ENCODE data around the gene PTH2. TPM values are rescaled to one million over a fixed set of nuclear protein-coding genes. Genes with fewer than 3 reads are reported as not detected.
A peak's percentile ranks its signal among the peaks of the same experiment; 100 is the strongest.

Gene PTH2
- polyA plus RNA-seq, 1 donor (not counting 4 experiments of a cell fraction or from before 2014, with no cell fraction given), result not detected

DNA sequence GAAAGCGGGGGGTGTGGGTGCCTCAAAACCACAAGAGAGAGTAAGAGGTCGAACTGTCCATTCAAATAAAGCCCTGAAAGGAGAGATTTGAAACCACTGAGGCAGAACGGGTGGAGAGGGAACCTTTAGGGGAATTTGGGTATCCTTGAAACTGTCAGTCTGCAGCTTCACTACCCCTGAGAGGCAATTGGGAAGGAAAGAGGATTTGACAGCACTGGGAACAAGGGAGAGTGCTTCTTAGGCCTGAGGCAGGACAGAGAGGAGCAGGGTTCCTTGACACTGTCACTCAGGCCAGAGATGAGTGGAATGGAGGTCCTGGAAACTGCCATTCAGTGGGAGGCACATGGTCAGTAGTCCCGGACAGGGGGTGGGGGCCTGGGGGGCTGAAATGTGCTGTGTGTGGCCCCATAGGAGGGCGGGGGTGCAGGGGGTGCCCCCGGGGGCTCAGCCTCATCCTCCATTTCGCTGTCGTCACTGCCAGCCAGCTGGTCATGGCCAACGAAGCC, 7.0 kb upstream of the PTH2 start:
- H3K4me1 ChIP-seq (ENCODE audit: control insufficient read depth, extremely low read depth, insufficient read depth, low read length), result peaks cover 7% of the 10 kb centered on the region
- H3K9me1 ChIP-seq (ENCODE audit: control insufficient read depth, extremely low read depth, insufficient read depth, low read length), result no peaks in the 10 kb centered on the region
- H4K20me1 ChIP-seq (ENCODE audit: control insufficient read depth, extremely low read depth, insufficient read depth, low read length), result no peaks in the 10 kb centered on the region
- H3K9ac ChIP-seq (ENCODE audit: control insufficient read depth, extremely low read depth, insufficient read depth, low read length), result no peak overlapping the region
- FAIRE-seq, result no peak
- peaks cover 92% of the 10 kb centered on the region for H3K27me3 ChIP-seq (ENCODE audit: control insufficient read depth, extremely low read depth, insufficient read depth, low read length)
- dilution Hi-C loops (cut with MboI; ENCODE audit: extremely low pct_ligation_motif_present, low sequenced_read_pairs), result no loop called here
- no peak overlapping the region for H3K4me2 ChIP-seq (ENCODE audit: control insufficient read depth, extremely low read depth, insufficient read depth, low read depth, low read length)
- H3K79me2 ChIP-seq (ENCODE audit: control insufficient read depth, insufficient read depth, low read length), result no peaks in the 10 kb centered on the region
- H2AFZ ChIP-seq (ENCODE audit: control insufficient read depth, low read length), result no peak overlapping the region
- no peaks in the 10 kb centered on the region for H3K36me3 ChIP-seq (ENCODE audit: control insufficient read depth in 2 of 2, extremely low read depth in 1 of 2, insufficient read depth in 2 of 2, low read length in 2 of 2)
- no peak overlapping the region for H3K4me3 ChIP-seq (ENCODE audit: control insufficient read depth in 2 of 3, extremely low read depth in 1 of 3, insufficient read depth in 2 of 3, low read depth in 1 of 3, low read length in 3 of 3)
- no peak overlapping the region for H3K27ac ChIP-seq (ENCODE audit: control insufficient read depth, insufficient read depth, low read length)
- no peaks in the 10 kb centered on the region for H3K9me3 ChIP-seq (ENCODE audit: control insufficient read depth, low read depth, low read length)
- no peak for TF ChIP-seq EZH2 (IDR thresholded peaks at IDR 0.05; ENCODE audit: low read length)
- TF ChIP-seq, protein P1, sequence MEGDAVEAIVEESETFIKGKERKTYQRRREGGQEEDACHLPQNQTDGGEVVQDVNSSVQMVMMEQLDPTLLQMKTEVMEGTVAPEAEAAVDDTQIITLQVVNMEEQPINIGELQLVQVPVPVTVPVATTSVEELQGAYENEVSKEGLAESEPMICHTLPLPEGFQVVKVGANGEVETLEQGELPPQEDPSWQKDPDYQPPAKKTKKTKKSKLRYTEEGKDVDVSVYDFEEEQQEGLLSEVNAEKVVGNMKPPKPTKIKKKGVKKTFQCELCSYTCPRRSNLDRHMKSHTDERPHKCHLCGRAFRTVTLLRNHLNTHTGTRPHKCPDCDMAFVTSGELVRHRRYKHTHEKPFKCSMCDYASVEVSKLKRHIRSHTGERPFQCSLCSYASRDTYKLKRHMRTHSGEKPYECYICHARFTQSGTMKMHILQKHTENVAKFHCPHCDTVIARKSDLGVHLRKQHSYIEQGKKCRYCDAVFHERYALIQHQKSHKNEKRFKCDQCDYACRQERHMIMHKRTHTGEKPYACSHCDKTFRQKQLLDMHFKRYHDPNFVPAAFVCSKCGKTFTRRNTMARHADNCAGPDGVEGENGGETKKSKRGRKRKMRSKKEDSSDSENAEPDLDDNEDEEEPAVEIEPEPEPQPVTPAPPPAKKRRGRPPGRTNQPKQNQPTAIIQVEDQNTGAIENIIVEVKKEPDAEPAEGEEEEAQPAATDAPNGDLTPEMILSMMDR (optimal IDR thresholded peaks at IDR 0.05 in 1 of 3, IDR thresholded peaks at IDR 0.05 in 1 of 3, conservative IDR thresholded peaks at IDR 0.05 in 1 of 3; ENCODE audit: extremely low read depth in 1 of 3, insufficient read depth in 2 of 3, low read length in 3 of 3), result no peak
- DNase-seq (ENCODE audit: low read depth, low spot score), result no peak

DNA sequence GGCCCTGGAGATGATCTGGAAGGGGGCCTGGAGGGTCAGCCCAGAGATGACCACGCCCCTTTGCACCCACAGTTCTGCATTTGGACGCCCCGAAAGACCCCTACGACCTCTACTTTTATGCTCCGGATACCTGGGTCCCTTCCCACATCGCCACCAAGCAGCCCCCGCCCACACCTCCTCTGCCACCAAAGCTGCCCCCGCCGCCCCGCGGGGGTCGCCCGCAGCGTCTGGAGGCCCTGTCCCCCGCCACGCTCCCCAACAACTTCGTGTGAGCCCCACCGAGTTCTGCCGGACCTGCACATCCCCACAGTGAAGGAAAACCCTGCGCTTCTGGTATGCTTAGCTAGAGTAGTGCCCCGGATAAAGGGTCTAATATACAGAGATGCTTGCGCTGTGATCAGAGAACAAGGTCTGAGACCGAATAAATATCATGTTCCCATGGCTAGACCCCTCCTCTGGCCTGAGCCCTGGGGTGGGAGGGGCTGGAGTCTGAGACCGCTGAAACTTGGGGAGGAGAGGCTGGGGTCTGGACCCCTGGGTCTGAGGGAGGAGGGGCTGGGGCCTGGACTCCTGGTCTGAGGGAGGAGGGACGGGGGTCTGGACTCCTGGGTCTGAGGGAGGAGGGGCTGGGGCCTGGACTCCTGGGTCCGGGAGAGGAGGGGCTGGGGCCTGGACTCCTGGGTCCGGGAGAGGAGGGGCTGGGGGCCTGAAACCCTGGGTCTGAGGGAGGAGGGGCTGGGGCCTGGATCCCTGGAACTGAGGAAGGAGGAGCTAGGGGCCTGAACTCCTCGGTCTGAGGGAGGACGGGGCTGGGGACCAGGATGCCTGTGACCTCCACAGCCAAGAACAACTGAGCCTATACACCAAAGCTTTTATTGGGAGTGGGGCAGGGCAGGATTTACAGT, 5.6 kb upstream of the PTH2 start:
- Histone ChIP-seq H3K9me1 (ENCODE audit: control insufficient read depth, extremely low read depth, insufficient read depth, low read length) (no peaks in the 10 kb centered on the region), H3K27ac (ENCODE audit: control insufficient read depth, insufficient read depth, low read length) (no peak overlapping the region), H3K27me3 (ENCODE audit: control insufficient read depth, extremely low read depth, insufficient read depth, low read length) (peaks cover 92% of the 10 kb centered on the region), H3K36me3 (ENCODE audit: control insufficient read depth in 2 of 2, extremely low read depth in 1 of 2, insufficient read depth in 2 of 2, low read length in 2 of 2) (no peaks in the 10 kb centered on the region), H2AFZ (ENCODE audit: control insufficient read depth, low read length) (no peak overlapping the region), H3K9me3 (ENCODE audit: control insufficient read depth, low read depth, low read length) (no peaks in the 10 kb centered on the region), H3K4me2 (ENCODE audit: control insufficient read depth, extremely low read depth, insufficient read depth, low read depth, low read length) (peak overlapping the region; percentile 83), H4K20me1 (ENCODE audit: control insufficient read depth, extremely low read depth, insufficient read depth, low read length) (no peaks in the 10 kb centered on the region), H3K4me1 (ENCODE audit: control insufficient read depth, extremely low read depth, insufficient read depth, low read length) (peaks cover 7% of the 10 kb centered on the region), H3K9ac (ENCODE audit: control insufficient read depth, extremely low read depth, insufficient read depth, low read length) (no peak overlapping the region), H3K79me2 (ENCODE audit: control insufficient read depth, insufficient read depth, low read length) (no peaks in the 10 kb centered on the region), H3K4me3 (ENCODE audit: control insufficient read depth in 2 of 3, extremely low read depth in 1 of 3, insufficient read depth in 2 of 3, low read depth in 1 of 3, low read length in 3 of 3) (no peak overlapping the region)
- dilution Hi-C loops (cut with MboI; ENCODE audit: extremely low pct_ligation_motif_present, low sequenced_read_pairs), result no loop called here
- TF ChIP-seq EZH2 (IDR thresholded peaks at IDR 0.05; ENCODE audit: low read length), result no peak
- TF ChIP-seq, protein P1 (optimal IDR thresholded peaks at IDR 0.05 in 1 of 3, IDR thresholded peaks at IDR 0.05 in 1 of 3, conservative IDR thresholded peaks at IDR 0.05 in 1 of 3; ENCODE audit: extremely low read depth in 1 of 3, insufficient read depth in 2 of 3, low read length in 3 of 3), result no peak
- no peak for DNase-seq (ENCODE audit: low read depth, low spot score)
- FAIRE-seq, result no peak

Measured in keratinocyte (primary cell).